ENCODE data around the gene FKBP2.

The FKBP2 gene

DNA sequence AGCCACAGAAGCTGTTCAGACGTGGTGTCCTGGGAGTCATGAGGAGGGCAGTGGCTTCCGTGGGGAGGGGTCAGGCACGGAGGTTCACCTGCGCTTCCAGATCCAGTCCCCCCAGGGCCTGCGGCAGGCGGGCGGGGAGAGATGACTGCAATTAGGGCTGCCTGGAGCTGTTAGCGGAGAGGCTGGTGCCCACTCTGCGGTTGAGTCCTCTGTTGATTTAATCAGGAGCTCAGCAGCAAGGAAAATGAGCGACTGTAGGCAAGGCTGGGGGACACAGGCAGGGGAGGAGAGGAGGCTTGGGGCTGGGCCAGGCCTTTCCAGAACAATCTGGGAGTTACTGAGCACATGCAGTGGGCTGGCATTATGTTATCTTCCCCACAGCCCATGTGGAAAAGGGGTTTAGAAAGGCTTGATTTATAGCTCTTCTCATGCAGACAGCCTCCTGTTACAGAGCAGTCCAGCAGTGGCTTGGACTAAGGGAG is 23.5 kb downstream of the FKBP2 start:
- TF ChIP-seq, protein P1, sequence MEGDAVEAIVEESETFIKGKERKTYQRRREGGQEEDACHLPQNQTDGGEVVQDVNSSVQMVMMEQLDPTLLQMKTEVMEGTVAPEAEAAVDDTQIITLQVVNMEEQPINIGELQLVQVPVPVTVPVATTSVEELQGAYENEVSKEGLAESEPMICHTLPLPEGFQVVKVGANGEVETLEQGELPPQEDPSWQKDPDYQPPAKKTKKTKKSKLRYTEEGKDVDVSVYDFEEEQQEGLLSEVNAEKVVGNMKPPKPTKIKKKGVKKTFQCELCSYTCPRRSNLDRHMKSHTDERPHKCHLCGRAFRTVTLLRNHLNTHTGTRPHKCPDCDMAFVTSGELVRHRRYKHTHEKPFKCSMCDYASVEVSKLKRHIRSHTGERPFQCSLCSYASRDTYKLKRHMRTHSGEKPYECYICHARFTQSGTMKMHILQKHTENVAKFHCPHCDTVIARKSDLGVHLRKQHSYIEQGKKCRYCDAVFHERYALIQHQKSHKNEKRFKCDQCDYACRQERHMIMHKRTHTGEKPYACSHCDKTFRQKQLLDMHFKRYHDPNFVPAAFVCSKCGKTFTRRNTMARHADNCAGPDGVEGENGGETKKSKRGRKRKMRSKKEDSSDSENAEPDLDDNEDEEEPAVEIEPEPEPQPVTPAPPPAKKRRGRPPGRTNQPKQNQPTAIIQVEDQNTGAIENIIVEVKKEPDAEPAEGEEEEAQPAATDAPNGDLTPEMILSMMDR (IDR thresholded peaks at IDR 0.05; ENCODE audit: low read length, missing control alignments), result no peak
- DNase-seq (ENCODE audit: low read depth), result no peak
- no peak overlapping the region for H3K4me3 ChIP-seq (replicated peaks; ENCODE audit: low read depth, low read length)

DNA sequence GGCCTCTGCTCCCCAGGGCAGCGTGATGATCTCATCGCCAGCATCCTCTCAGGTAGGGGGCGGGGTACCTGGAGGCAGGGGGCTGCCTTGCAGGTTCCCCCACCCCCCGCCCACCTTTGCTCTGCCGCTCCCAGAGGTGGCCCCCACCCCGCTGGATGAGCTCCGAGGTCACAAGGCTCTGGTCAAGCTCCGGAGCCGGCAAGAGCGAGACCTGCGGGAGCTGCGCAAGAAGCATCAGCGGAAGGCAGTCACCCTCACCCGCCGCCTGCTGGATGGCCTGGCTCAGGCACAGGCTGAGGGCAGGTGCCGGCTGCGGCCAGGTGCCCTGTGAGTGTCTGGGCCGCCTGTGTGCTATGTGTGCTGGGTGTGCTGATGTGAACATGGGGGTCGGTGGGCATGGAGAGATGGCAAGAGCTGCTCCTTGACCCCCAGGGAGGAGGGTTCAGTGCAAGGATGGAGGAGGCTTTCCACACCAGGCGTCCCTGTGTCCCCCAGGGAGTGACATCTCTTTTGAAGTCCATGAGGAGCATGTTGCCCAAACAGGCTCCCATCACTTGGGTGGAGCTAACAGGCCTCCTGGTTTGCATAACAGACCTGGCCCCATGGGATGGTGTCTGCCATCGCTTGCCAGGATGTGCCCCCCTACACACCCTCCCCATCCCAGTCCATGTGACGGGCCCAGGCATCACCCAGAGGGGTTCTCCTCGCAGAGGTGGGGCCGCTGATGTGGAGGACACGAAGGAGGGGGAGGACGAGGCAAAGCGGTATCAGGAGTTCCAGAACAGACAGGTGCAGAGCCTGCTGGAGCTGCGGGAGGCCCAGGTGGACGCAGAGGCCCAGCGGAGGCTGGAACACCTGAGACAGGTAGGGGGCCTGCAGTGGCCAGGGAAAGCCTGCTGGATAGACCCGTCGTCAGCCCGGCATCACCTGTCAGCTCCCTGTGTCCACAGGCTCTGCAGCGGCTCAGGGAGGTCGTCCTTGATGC is 24.6 kb downstream of the FKBP2 start:
- DNase-seq (ENCODE audit: low read depth), result no peak
- no peak overlapping the region for H3K4me3 ChIP-seq (replicated peaks; ENCODE audit: low read depth, low read length)
- TF ChIP-seq, protein P1 (IDR thresholded peaks at IDR 0.05; ENCODE audit: low read length, missing control alignments), result no peak

DNA sequence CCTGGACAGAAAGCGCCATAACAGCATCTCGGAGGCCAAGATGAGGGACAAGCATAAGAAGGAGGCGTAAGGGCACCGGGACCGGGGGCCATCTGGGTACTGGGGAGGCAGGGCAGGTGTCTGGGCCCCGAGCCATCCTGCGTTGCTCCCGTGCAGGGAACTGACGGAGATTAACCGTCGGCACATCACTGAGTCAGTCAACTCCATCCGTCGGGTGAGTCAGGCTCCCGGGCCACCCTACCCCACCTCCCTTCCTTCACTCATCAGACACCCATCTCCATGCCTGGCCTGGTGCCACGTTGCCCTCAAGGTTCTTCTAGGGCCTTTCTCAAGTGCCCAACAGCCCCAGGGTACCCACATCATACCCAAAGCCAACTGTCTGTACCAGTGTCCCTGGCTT is 25.4 kb downstream of the FKBP2 start:
- H3K4me3 ChIP-seq (replicated peaks; ENCODE audit: low read depth, low read length), result no peak overlapping the region
- TF ChIP-seq, protein P1 (IDR thresholded peaks at IDR 0.05; ENCODE audit: low read length, missing control alignments), result no peak
- DNase-seq (ENCODE audit: low read depth), result peak; percentile 20

DNA sequence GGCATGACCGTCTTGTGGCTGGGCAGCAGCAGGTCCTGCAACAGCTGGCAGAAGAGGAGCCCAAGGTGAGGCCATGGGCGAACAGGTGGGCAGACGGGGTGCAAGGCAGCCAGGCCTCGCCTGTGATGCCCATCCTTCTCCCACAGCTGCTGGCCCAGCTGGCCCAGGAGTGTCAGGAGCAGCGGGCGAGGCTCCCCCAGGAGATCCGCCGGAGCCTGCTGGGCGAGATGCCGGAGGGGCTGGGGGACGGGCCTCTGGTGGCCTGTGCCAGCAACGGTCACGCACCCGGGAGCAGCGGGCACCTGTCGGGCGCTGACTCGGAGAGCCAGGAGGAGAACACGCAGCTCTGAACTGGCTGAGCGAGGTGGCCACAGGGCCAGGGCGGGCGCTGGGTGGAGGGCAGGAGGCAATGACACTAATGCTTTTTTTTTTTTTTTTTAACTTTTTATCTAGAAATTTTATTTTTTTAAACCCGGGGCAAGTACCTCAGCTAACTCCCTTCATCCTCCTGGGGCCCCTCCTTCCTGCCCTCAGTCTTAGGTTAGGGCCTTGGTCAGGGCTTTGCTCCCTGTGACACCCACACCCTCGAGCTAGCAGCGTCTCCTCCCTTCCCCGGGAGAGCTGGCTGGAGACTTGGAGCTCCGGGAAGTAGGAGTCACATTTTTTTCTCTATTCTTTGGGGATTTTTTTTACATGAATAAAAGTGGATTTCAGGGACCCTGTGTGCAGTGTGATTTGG is 26.5 kb downstream of the FKBP2 start:
- TF ChIP-seq, protein P1 (IDR thresholded peaks at IDR 0.05; ENCODE audit: low read length, missing control alignments), result no peak
- no peak overlapping the region for H3K4me3 ChIP-seq (replicated peaks; ENCODE audit: low read depth, low read length)
- DNase-seq (ENCODE audit: low read depth), result peak; percentile 25

DNA sequence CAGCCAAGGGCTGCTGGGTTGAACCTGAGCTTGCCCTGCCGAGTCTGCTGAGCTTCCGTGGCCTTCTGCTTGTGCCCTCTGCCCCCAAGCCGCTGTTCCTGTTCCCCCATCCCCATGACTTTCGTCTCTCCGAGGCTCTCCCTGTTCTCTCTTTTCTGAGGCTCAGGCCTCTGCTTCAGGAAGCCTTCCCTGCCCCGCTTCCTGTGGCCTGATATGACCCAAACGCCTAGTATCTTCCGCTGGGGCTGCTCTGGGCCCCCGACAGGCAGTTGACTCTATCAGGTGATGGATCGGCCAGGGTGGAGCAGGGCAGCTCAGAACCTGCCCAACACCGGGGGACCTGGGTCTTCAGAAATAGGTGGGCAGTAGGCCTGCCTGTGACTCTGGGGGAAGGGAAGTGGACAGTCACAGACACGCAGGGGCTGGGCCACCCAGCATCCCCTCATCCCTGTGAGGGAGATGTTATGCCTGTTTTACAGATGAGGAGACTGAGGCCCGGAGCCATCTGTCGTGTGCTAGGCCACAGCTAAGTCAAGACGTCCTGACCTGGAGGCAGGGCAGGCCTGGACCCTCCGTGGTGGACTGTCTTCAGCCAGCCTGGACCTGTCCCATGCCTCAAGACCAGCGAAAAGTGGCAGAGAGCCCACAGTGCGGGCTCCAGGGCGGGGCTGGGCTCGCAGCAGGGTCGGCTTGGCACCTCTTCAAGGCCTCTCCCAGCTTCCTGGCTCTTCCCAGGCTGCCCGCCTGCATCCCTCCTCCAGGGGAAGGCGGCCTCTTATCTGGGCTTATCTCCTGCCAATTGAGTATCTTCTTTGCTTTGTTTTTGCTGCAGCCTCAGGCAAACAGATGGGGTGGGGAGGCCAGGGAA is 27.4 kb downstream of the FKBP2 start:
- TF ChIP-seq, protein P1 (IDR thresholded peaks at IDR 0.05; ENCODE audit: low read length, missing control alignments), result no peak
- H3K4me3 ChIP-seq (replicated peaks; ENCODE audit: low read depth, low read length), result peak overlapping the region; percentile 67
- peak; percentile 83 for DNase-seq (ENCODE audit: low read depth)

DNA sequence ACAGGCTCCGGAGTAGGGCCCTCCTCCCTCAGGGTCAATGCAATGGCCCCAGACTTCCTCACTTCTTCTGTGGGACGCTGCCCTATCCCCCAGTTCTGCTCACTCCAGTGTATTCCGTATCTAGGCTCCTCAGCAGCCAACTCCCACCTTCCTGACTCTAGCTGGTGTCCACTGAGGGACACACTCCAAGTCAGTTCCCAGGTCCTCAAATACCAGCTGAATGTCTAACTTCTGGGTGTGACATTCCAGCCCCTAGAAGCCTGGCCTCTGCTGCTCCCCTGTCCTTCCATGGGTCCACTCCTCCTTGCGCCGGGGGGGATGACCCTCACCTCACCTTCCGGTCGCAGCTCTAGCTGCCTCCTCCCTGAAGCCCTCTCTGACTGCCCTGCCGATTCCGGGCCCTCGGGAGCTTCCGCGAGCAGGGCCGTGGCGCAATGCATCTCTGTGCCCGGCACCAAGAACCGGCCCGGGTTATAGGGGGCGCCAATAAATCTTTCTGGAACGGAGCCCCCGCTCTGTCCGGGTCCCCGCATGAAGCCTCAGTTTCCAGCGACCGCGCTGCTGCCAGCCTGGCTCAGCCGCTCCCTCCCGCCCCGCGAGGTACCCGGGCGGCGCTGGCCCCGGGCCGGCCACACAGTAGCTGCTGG is 28.1 kb downstream of the FKBP2 start:
- TF ChIP-seq, protein P1 (IDR thresholded peaks at IDR 0.05; ENCODE audit: low read length, missing control alignments), result no peak
- no peak for DNase-seq (ENCODE audit: low read depth)
- H3K4me3 ChIP-seq (replicated peaks; ENCODE audit: low read depth, low read length), result peak overlapping the region; percentile 67
